PC-3 (cell line): ENCODE results near the gene JARID2. TPM values are rescaled to one million over a fixed set of nuclear protein-coding genes. Genes with fewer than 3 reads are reported as not detected.

ENCODE experiments used
- ATAC-seq: fragments of 200-7000 bp; cut with Tn5 transposase; 2 replicates; pipeline ENCODE4 v1.9.1; 2020; ENCODE audit warnings: mild to moderate bottlenecking, moderate library complexity
- BruUV-seq: library from RNA; stranded (reverse); fragments of 400-500 nt; replicated peaks from 2 replicates; lab custom pipeline; 2021; lab: Mats Ljungman, UMichigan
- CTCF ChIA-PET: fragments of 300-600 bp; sonication (Branson Sonifier 250); formaldehyde crosslinking; loops from one replicate; lab custom pipeline; 2022; ENCODE audit warnings: antibody characterized with exemption; lab: Charles Lee
- POLR2A ChIA-PET: fragments of 300-600 bp; sonication (Branson Sonifier 250); formaldehyde crosslinking; loops from one replicate; lab custom pipeline; 2022; ENCODE audit warnings: antibody characterized with exemption; ENCODE audit not compliant: unreplicated experiment; lab: Charles Lee
- DNase-seq: peaks from one replicate; pipeline ENCODE4 v3.0.0-alpha.2; 2015
- H2AFZ ChIP-seq: fragments of 300-600 bp; sonication (generic); 2 replicates; pipeline ENCODE4 v1.6.0; 2016; ENCODE audit warnings: antibody characterized with exemption, low read length
- H3F3A ChIP-seq: fragments of 300-600 bp; sonication (generic); one replicate; pipeline ENCODE4 v1.6.0; 2017; ENCODE audit warnings: antibody characterized with exemption, low read length, control low read depth, mild to moderate bottlenecking; ENCODE audit not compliant: unreplicated experiment
- H3K27ac ChIP-seq: fragments of 300-600 bp; sonication (generic); 2 replicates; pipeline ENCODE4 v1.5.1; 2016; ENCODE audit warnings: mild to moderate bottlenecking, low read length
- H3K27me3 ChIP-seq: fragments of 300-600 bp; sonication (generic); 2 replicates; pipeline ENCODE4 v1.6.1; 2016; ENCODE audit warnings: low read length, mixed read lengths
- H3K36me3 ChIP-seq: fragments of 300-600 bp; sonication (generic); 2 replicates; pipeline ENCODE4 v1.6.1; 2016; ENCODE audit warnings: low read depth, mixed run types, low read length, mixed read lengths
- H3K4me1 ChIP-seq: fragments of 300-600 bp; sonication (generic); 2 replicates; pipeline ENCODE4 v1.5.1; 2016; ENCODE audit warnings: low read length; ENCODE audit not compliant: insufficient read depth
- H3K4me2 ChIP-seq: fragments of 300-600 bp; sonication (generic); 2 replicates; pipeline ENCODE4 v1.6.0; 2016; ENCODE audit warnings: low read length
- H3K4me3 ChIP-seq: fragments of 300-600 bp; sonication (generic); 2 replicates; pipeline ENCODE4 v1.5.1; 2016; ENCODE audit warnings: mild to moderate bottlenecking, low read length, mixed read lengths
- H3K79me2 ChIP-seq: fragments of 300-600 bp; sonication (generic); 2 replicates; pipeline ENCODE4 v1.6.1; 2017; ENCODE audit warnings: low read length, mixed read lengths
- H3K9ac ChIP-seq: fragments of 300-600 bp; sonication (generic); 2 replicates; pipeline ENCODE4 v1.6.0; 2016; ENCODE audit warnings: mild to moderate bottlenecking, low read length
- H3K9me2 ChIP-seq: fragments of 300-600 bp; sonication (generic); replicated peaks from 2 replicates; pipeline ENCODE4 v1.6.1; 2016; ENCODE audit warnings: mixed run types, low read length, mixed read lengths
- H3K9me3 ChIP-seq: fragments of 300-600 bp; sonication (generic); 2 replicates; pipeline ENCODE4 v1.6.1; 2016; ENCODE audit warnings: low read length, mixed read lengths
- H4K20me1 ChIP-seq: fragments of 300-600 bp; sonication (generic); 2 replicates; pipeline ENCODE4 v1.6.1; 2016; ENCODE audit warnings: low read length, mixed read lengths
- EZH2 ChIP-seq: fragments of 300-600 bp; sonication (generic); IDR thresholded peaks from one replicate; pipeline ENCODE4 v1.6.1; 2017; ENCODE audit warnings: antibody characterized with exemption, mild to moderate bottlenecking, low read length; ENCODE audit not compliant: unreplicated experiment
- EZH2phosphoT487 ChIP-seq: fragments of 300-600 bp; sonication (generic); IDR thresholded peaks from 2 replicates; pipeline ENCODE4 v1.6.1; 2018; ENCODE audit warnings: mild to moderate bottlenecking, antibody characterized with exemption, low read length, borderline replicate concordance
- intact Hi-C: fragments of 100-400 bp; cut with micrococcal nuclease; formaldehyde crosslinking; loops from 2 replicates; pipeline ENCODE4 v1.9.0; 2023
- total RNA-seq: library from RNA; depleted of rRNA; stranded (reverse); fragments of >200 nt; gene quantifications from 2 replicates; pipeline ENCODE4 v1.2.3, GENCODE V29; 2014
- TF ChIP-seq, protein P1 (sequence below): fragments of 300-600 bp; sonication (generic); conservative IDR thresholded peaks from 2 replicates; pipeline ENCODE4 v1.5.1; 2017; ENCODE audit warnings: antibody characterized with exemption, low read depth, mild to moderate bottlenecking, low read length

JARID2 gene
- total RNA-seq, 1 experiment from 2014 or later, result 11.0 TPM

DNA sequence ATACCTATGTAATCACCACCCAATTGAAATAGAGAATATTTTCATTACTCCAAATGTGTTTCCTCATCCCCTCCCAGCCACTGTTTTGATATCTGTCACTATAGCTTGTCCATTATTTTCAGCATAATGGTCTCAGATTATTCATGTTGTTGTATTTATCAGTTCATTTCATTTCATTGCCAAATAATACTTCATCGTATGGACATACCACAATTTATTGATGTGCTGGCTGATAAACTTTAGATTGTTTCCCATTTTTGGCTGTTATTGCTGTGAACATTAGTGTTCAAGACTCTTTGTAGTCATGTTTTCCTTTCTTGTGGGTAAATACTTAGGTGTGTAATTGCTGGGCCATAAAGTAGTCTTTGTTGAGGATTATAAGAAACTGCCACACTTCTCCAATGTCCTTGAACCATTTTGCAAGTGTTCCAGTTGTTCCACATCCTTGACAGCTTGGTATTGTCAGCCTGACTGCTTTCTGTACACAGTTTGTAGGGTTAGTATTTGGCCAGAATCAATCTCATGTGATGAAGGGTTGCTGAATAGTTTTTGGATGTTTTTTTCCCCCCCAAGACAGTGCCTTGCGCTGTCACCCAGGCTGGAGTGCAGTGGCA lies 44.3 kb downstream of the JARID2 start:
- Histone ChIP-seq H4K20me1 (peaks cover 38% of the 10 kb centered on the region; the same call in 1 of the 2 replicates), H3F3A (no peaks in the 10 kb centered on the region), H3K9me3 (no peaks in the 10 kb centered on the region), H3K79me2 (peaks cover 92% of the 10 kb centered on the region), H3K9ac (no peak overlapping the region), H3K36me3 (0 out of 2 replicates have a peak, but pooled peaks cover 3% of the 10 kb centered on the region), H3K27me3 (no peaks in the 10 kb centered on the region), H3K4me1 (peaks cover 26% of the 10 kb centered on the region), H2AFZ (no peak overlapping the region), H3K4me2 (no peak overlapping the region), H3K4me3 (no peak overlapping the region), H3K9me2 (no peaks in the 10 kb centered on the region), H3K27ac (no peak overlapping the region)
- no peak for ATAC-seq
- intact Hi-C loops, result loop anchor here (5.0 kb wide), 1 partner anchor 33 kb away; no protein-coding TSS in a partner anchor
- ChIA-PET POLR2A (interaction anchor here (0.6 kb wide), 1 partner anchor 59 kb away, joined by 3 read pairs; no protein-coding TSS in a partner anchor), CTCF (no interaction called here)
- no TSS peak for BruUV-seq
- no peak for DNase-seq
- TF ChIP-seq EZH2phosphoT487 (no peak), EZH2 (no peak)
- TF ChIP-seq, protein P1, sequence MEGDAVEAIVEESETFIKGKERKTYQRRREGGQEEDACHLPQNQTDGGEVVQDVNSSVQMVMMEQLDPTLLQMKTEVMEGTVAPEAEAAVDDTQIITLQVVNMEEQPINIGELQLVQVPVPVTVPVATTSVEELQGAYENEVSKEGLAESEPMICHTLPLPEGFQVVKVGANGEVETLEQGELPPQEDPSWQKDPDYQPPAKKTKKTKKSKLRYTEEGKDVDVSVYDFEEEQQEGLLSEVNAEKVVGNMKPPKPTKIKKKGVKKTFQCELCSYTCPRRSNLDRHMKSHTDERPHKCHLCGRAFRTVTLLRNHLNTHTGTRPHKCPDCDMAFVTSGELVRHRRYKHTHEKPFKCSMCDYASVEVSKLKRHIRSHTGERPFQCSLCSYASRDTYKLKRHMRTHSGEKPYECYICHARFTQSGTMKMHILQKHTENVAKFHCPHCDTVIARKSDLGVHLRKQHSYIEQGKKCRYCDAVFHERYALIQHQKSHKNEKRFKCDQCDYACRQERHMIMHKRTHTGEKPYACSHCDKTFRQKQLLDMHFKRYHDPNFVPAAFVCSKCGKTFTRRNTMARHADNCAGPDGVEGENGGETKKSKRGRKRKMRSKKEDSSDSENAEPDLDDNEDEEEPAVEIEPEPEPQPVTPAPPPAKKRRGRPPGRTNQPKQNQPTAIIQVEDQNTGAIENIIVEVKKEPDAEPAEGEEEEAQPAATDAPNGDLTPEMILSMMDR, result no peak

DNA sequence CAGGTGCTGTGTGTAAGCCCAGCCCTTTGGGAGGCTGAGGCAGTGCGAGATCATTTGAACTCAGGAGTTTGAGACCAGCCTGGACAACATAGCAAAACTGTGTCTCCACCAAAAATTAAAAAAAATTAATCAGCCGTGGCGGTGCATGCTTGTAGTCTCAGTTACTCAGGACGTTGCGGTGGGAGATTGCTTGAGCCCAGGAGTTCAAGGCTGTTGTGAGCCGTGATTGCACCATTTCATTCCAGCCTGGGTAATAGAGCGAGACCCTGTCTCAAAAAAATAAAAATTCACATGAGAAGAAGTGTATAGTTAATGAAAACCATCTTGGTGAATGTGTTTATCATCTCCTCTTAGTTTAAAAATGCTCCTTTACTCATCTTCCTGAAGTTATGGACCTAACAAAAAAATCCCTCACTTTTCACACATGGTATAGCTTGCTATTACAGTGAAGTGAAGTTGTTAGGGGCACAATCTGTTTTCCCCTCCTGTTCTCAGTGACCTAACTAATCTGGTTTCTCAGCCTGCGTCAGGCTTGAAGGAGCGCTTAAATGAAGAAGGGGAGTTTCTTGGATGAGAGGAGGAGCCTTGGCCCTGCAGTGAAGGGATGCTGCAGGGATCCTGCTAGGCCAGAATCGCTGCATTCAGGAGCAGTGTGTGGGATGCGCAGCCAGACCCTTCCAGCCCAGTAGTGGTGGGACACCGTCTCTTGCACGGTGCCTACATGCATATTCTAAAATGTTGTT lies 45.3 kb downstream of the JARID2 start:
- H3K9ac ChIP-seq, result no peak overlapping the region
- DNase-seq, result no peak
- no peak overlapping the region for H3K4me3 ChIP-seq
- POLR2A ChIA-PET, result no interaction called here
- intact Hi-C loops, result loop anchor here (5.0 kb wide), 1 partner anchor 34 kb away; no protein-coding TSS in a partner anchor
- no peaks in the 10 kb centered on the region for H3K9me3 ChIP-seq
- 0 out of 2 replicates have a peak, but pooled peaks cover 3% of the 10 kb centered on the region for H3K36me3 ChIP-seq
- no peaks in the 10 kb centered on the region for H3K9me2 ChIP-seq
- H3K27ac ChIP-seq, result no peak overlapping the region
- peaks cover 41% of the 10 kb centered on the region; the same call in 1 of the 2 replicates for H4K20me1 ChIP-seq
- CTCF ChIA-PET, result no interaction called here
- no TSS peak for BruUV-seq
- no peak for ATAC-seq
- H3K4me2 ChIP-seq, result no peak overlapping the region
- TF ChIP-seq, protein P1, result no peak
- no peak for TF ChIP-seq EZH2
- no peaks in the 10 kb centered on the region for H3F3A ChIP-seq
- H3K79me2 ChIP-seq, result peaks cover 93% of the 10 kb centered on the region
- no peak overlapping the region for H2AFZ ChIP-seq
- peaks cover 21% of the 10 kb centered on the region for H3K4me1 ChIP-seq
- H3K27me3 ChIP-seq, result no peaks in the 10 kb centered on the region
